SK-N-SH (cell line): ENCODE data around the gene BTN1A1. TPM values are rescaled to one million over a fixed set of nuclear protein-coding genes. Genes with fewer than 3 reads are reported as not detected.

Experiments
- CTCF ChIA-PET: fragments of 300-600, 350-600 bp; formaldehyde crosslinking; extraction: SDS; loops from one replicate; lab custom pipeline; 2021; lab: Yijun Ruan, JAX
- POLR2A ChIA-PET: fragments of 350-600 bp; sonication (Branson Sonifier 250); formaldehyde crosslinking; extraction: SDS; loops from one replicate; lab custom pipeline; 2020; ENCODE audit warnings: antibody characterized with exemption, inconsistent platforms; lab: Yijun Ruan, JAX
- DNase-seq: peaks from one replicate; pipeline ENCODE4 v3.0.0; 2012
- H2AFZ ChIP-seq: fragments of 200-600 bp; sonication (generic); 2 replicates; pipeline ENCODE4 v1.8.1; 2016; ENCODE audit warnings: antibody characterized with exemption, mild to moderate bottlenecking, low read depth
- H3F3A ChIP-seq: fragments of 200-600 bp; sonication (generic); replicated peaks from 2 replicates; pipeline ENCODE3; 2016; ENCODE audit warnings: antibody characterized with exemption, mild to moderate bottlenecking; ENCODE audit not compliant: insufficient read depth
- H3K27ac ChIP-seq, 2 experiments: fragments of 200-500 bp in 1 of 2; fragments of 200-600 bp in 1 of 2; sonication (Bioruptor generic) in 1 of 2; sonication (generic), shearing (Covaris generic) in 1 of 2; 2 replicates each; pipeline versions ENCODE4 v1.5.1 to v1.6.1; 2014 to 2016; ENCODE audit warnings: low read depth in 2 of 2, inconsistent platforms in 1 of 2, low read length in 1 of 2, mild to moderate bottlenecking in 1 of 2, mixed read lengths in 1 of 2
- H3K27me3 ChIP-seq: fragments of 200-600 bp; sonication (generic), shearing (Covaris generic); 2 replicates; pipeline ENCODE4 v1.6.1; 2016; ENCODE audit warnings: mixed run types; ENCODE audit not compliant: insufficient read depth
- H3K36me3 ChIP-seq, 2 experiments: fragments of 200-500 bp in 1 of 2; fragments of 200-600 bp in 1 of 2; sonication (Bioruptor generic) in 1 of 2; sonication (generic) in 1 of 2; replicated peaks in 1 of 2; 2 replicates each; pipeline versions ENCODE3 to v1.5.1; 2014 to 2016; ENCODE audit warnings: low read length in 1 of 2, mild to moderate bottlenecking in 1 of 2; ENCODE audit not compliant: insufficient read depth in 2 of 2, control insufficient read depth in 1 of 2
- H3K4me1 ChIP-seq, 2 experiments: fragments of 200-500 bp in 1 of 2; fragments of 200-600 bp in 1 of 2; sonication (Bioruptor generic) in 1 of 2; sonication (generic), shearing (Covaris generic) in 1 of 2; 2 replicates each; pipeline versions ENCODE4 v1.5.1 to v1.6.1; 2014 to 2016; ENCODE audit warnings: low read depth in 1 of 2, low read length in 1 of 2, mixed run types in 1 of 2; ENCODE audit not compliant: insufficient read depth in 2 of 2, control insufficient read depth in 1 of 2
- H3K4me2 ChIP-seq: fragments of 200-600 bp; sonication (generic), shearing (Covaris generic); 2 replicates; pipeline ENCODE4 v1.6.1; 2017; ENCODE audit warnings: mixed run types
- H3K4me3 ChIP-seq, 2 experiments: fragments of 200-500 bp in 1 of 2; fragments of 200-600 bp in 1 of 2; sonication (Bioruptor generic) in 1 of 2; sonication (generic), shearing (Covaris generic) in 1 of 2; 2 replicates each; pipeline versions ENCODE4 v1.5.1 to v1.8.1; 2014 to 2016; ENCODE audit warnings: low read depth in 2 of 2, inconsistent platforms in 1 of 2, low read length in 1 of 2, mild to moderate bottlenecking in 1 of 2, mixed read lengths in 1 of 2, moderate library complexity in 1 of 2
- H3K79me2 ChIP-seq: fragments of 200-600 bp; sonication (generic); 2 replicates; pipeline ENCODE4 v1.8.1; 2017; ENCODE audit warnings: mild to moderate bottlenecking; ENCODE audit not compliant: insufficient read depth
- H3K9ac ChIP-seq: fragments of 200-600 bp; sonication (generic); 2 replicates; pipeline ENCODE4 v1.6.1; 2017; ENCODE audit warnings: mixed run types
- H3K9me2 ChIP-seq: fragments of 200-600 bp; sonication (generic); 2 replicates; pipeline ENCODE4 v1.6.1; 2017; ENCODE audit warnings: mixed run types
- H3K9me3 ChIP-seq: fragments of 200-600 bp; sonication (generic); 2 replicates; pipeline ENCODE4 v1.6.1; 2017; ENCODE audit warnings: mixed run types, mild to moderate bottlenecking, moderate library complexity
- H4K20me1 ChIP-seq: fragments of 200-600 bp; sonication (generic); 2 replicates; pipeline ENCODE4 v1.6.1; 2017; ENCODE audit warnings: mild to moderate bottlenecking, mixed run types; ENCODE audit not compliant: insufficient read depth
- CHD2 ChIP-seq: fragments of 150-350 bp; IDR thresholded peaks from 2 replicates; pipeline ENCODE4 v1.6.1; 2018; ENCODE audit warnings: low read length; ENCODE audit not compliant: partially characterized antibody
- EP300 ChIP-seq, 2 experiments: IDR thresholded peaks; 2 replicates each; pipeline versions ENCODE4 v1.4.0 to v1.6.1; 2012; ENCODE audit warnings: borderline replicate concordance in 1 of 2, low read depth in 1 of 2, low read length in 1 of 2
- EZH2phosphoT487 ChIP-seq: fragments of 200-600 bp; sonication (generic); IDR thresholded peaks from 2 replicates; pipeline ENCODE4 v1.6.1; 2017; ENCODE audit warnings: low read depth, mixed run types, mild to moderate bottlenecking, antibody characterized with exemption, moderate library complexity, borderline replicate concordance
- FOSL2 ChIP-seq: IDR thresholded peaks from 2 replicates; pipeline ENCODE4 v1.4.0; 2012; ENCODE audit warnings: low read depth, mild to moderate bottlenecking, moderate library complexity, borderline replicate concordance
- GABPA ChIP-seq: IDR thresholded peaks from 2 replicates; pipeline ENCODE4 v1.4.0; 2012; ENCODE audit warnings: low read depth, mild to moderate bottlenecking
- GATA2 ChIP-seq: sonication (generic); formaldehyde crosslinking; IDR thresholded peaks from 2 replicates; pipeline ENCODE4 v1.5.0; 2020; ENCODE audit warnings: mild to moderate bottlenecking, missing genetic modification reagents
- MEF2A ChIP-seq: IDR thresholded peaks from 2 replicates; pipeline ENCODE4 v1.4.0; 2012; ENCODE audit warnings: low read depth, borderline replicate concordance
- NFIC ChIP-seq: IDR thresholded peaks from 2 replicates; pipeline ENCODE4 v1.4.0; 2012; ENCODE audit warnings: borderline replicate concordance
- NRF1 ChIP-seq: IDR thresholded peaks from 2 replicates; pipeline ENCODE4 v1.6.1; 2012; ENCODE audit warnings: low read depth, mild to moderate bottlenecking, low read length
- POLR2AphosphoS5 ChIP-seq: IDR thresholded peaks from 2 replicates; pipeline ENCODE4 v1.6.1; 2012; ENCODE audit warnings: low read depth, low read length
- RCOR1 ChIP-seq: fragments of 150-350 bp; IDR thresholded peaks from 2 replicates; pipeline ENCODE4 v1.6.1; 2017; ENCODE audit warnings: antibody characterized with exemption, low read length
- RFX5 ChIP-seq: IDR thresholded peaks from 2 replicates; pipeline ENCODE4 v1.6.1; 2012; ENCODE audit warnings: mild to moderate bottlenecking, improper control_type of control experiment, low read length
- RXRA ChIP-seq: IDR thresholded peaks from 2 replicates; pipeline ENCODE4 v1.4.0; 2012; ENCODE audit warnings: low read depth, mild to moderate bottlenecking, borderline replicate concordance
- SMC3 ChIP-seq: IDR thresholded peaks from 2 replicates; pipeline ENCODE4 v1.6.1; 2012; ENCODE audit warnings: low read depth, low read length, improper control_type of control experiment
- TCF12 ChIP-seq: IDR thresholded peaks from 2 replicates; pipeline ENCODE4 v1.4.0; 2012
- YY1 ChIP-seq: IDR thresholded peaks from 2 replicates; pipeline ENCODE4 v1.4.0; 2012; ENCODE audit warnings: low read depth, mild to moderate bottlenecking
- ZBTB33 ChIP-seq: IDR thresholded peaks from 2 replicates; pipeline ENCODE4 v1.4.0; 2012; ENCODE audit warnings: low read depth, borderline replicate concordance
- WGBS: methylation state at CpG from one replicate; pipeline ENCODE4 v1.1.6; 2017; ENCODE audit warnings: low lambda C conversion rate; 5-methylcytosine and 5-hydroxymethylcytosine counted together
- polyA plus RNA-seq, 3 experiments: library from polyadenylated mRNA; depleted of rRNA; stranded (reverse); fragments of >200 nt; gene quantifications; 2 replicates each; pipeline ENCODE4 v1.2.3, GENCODE V29; 2012
- TF ChIP-seq, protein P1 (sequence below): fragments of 200-600 bp; sonication (generic); IDR thresholded peaks from 2 replicates; pipeline ENCODE4 v1.6.1; 2017; ENCODE audit warnings: antibody characterized with exemption, mild to moderate bottlenecking, moderate library complexity
- TF ChIP-seq, protein P2 (sequence below): IDR thresholded peaks from 2 replicates; pipeline ENCODE4; 2012
- TF ChIP-seq, protein P3 (sequence below): fragments of 150-350 bp; IDR thresholded peaks from 2 replicates; pipeline ENCODE4 v1.6.1; 2016; ENCODE audit warnings: mild to moderate bottlenecking, low read depth, low read length

BTN1A1 gene
- polyA plus RNA-seq, 1 of the 3 experiments (the other 2 are of a cell fraction) = not detected

DNA sequence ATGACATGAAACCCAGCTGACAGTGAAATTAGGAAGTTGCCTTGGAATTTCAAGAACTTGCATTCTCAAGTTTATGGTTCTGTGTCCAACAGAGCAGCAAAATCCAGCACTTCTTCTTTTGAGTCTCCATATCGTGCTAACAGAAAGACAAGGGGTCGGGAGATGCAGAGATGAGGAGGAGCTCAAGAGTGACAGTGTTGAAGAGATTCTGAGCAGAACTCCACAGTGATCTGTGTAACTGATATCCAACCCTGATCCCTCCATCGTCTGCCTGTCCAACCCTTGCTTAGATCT is 21.2 kb upstream of the BTN1A1 start:
- Histone ChIP-seq H3K79me2 (no peaks in the 10 kb centered on the region), H3K9ac (no peak overlapping the region), H3K4me1 (peaks cover 15 to 16% of the 10 kb centered on the region in 2 experiments), H3K4me2 (no peak overlapping the region), H3K27me3 (no peaks in the 10 kb centered on the region), H3K27ac (no peak overlapping the region), H3K36me3 (no peaks in the 10 kb centered on the region), H3F3A (peaks cover 6% of the 10 kb centered on the region), H3K4me3 (no peak overlapping the region), H4K20me1 (no peaks in the 10 kb centered on the region), H3K9me2 (no peaks in the 10 kb centered on the region), H2AFZ (no peak overlapping the region), H3K9me3 (no peaks in the 10 kb centered on the region)
- ChIA-PET CTCF (interaction anchor here (1.4 kb wide), 1 partner anchor 137 kb away, joined by 3 read pairs; no protein-coding TSS in a partner anchor), POLR2A (no interaction called here)
- WGBS = 80% methylated on average over 3 of the region's 3 CpGs
- no peak for DNase-seq
- no peak for TF ChIP-seq EZH2phosphoT487
- no peak for TF ChIP-seq TCF12
- no peak for TF ChIP-seq NRF1
- TF ChIP-seq, protein P1, sequence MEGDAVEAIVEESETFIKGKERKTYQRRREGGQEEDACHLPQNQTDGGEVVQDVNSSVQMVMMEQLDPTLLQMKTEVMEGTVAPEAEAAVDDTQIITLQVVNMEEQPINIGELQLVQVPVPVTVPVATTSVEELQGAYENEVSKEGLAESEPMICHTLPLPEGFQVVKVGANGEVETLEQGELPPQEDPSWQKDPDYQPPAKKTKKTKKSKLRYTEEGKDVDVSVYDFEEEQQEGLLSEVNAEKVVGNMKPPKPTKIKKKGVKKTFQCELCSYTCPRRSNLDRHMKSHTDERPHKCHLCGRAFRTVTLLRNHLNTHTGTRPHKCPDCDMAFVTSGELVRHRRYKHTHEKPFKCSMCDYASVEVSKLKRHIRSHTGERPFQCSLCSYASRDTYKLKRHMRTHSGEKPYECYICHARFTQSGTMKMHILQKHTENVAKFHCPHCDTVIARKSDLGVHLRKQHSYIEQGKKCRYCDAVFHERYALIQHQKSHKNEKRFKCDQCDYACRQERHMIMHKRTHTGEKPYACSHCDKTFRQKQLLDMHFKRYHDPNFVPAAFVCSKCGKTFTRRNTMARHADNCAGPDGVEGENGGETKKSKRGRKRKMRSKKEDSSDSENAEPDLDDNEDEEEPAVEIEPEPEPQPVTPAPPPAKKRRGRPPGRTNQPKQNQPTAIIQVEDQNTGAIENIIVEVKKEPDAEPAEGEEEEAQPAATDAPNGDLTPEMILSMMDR = no peak
- TF ChIP-seq MEF2A = no peak
- TF ChIP-seq GATA2 (CRISPR knock-in tag) = no peak
- TF ChIP-seq FOSL2 = no peak
- no peak for TF ChIP-seq YY1
- no peak for TF ChIP-seq ZBTB33
- TF ChIP-seq RCOR1 = no peak
- TF ChIP-seq, protein P2, sequence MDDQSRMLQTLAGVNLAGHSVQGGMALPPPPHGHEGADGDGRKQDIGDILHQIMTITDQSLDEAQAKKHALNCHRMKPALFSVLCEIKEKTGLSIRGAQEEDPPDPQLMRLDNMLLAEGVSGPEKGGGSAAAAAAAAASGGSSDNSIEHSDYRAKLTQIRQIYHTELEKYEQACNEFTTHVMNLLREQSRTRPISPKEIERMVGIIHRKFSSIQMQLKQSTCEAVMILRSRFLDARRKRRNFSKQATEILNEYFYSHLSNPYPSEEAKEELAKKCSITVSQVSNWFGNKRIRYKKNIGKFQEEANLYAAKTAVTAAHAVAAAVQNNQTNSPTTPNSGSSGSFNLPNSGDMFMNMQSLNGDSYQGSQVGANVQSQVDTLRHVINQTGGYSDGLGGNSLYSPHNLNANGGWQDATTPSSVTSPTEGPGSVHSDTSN = no peak
- no peak for TF ChIP-seq GABPA
- TF ChIP-seq EP300 (IDR thresholded peaks at IDR 0.05; ENCODE audit: borderline replicate concordance in 1 of 2, low read depth in 1 of 2, low read length in 1 of 2) = no peak
- no peak for TF ChIP-seq RXRA
- TF ChIP-seq POLR2AphosphoS5 = no peak
- no peak for TF ChIP-seq SMC3
- no peak for TF ChIP-seq CHD2
- TF ChIP-seq NFIC = no peak
- TF ChIP-seq, protein P3, sequence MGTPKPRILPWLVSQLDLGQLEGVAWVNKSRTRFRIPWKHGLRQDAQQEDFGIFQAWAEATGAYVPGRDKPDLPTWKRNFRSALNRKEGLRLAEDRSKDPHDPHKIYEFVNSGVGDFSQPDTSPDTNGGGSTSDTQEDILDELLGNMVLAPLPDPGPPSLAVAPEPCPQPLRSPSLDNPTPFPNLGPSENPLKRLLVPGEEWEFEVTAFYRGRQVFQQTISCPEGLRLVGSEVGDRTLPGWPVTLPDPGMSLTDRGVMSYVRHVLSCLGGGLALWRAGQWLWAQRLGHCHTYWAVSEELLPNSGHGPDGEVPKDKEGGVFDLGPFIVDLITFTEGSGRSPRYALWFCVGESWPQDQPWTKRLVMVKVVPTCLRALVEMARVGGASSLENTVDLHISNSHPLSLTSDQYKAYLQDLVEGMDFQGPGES = no peak
- TF ChIP-seq RFX5 = no peak
